Activated naive CD4-positive, alpha-beta T cell treated with Interleukin-2 at 50 U/mL for 16 hours (primary cell): ENCODE measurements around the gene FURIN.
"Not testable (repeated sequence)": the region's sequence is repeated elsewhere in the genome, so short reads cannot be mapped to it uniquely, and the experiment has no call there.

Source experiments
- DNase-seq: peaks from one replicate; pipeline ENCODE4 v3.0.0-alpha.2; 2020

The FURIN gene

DNA sequence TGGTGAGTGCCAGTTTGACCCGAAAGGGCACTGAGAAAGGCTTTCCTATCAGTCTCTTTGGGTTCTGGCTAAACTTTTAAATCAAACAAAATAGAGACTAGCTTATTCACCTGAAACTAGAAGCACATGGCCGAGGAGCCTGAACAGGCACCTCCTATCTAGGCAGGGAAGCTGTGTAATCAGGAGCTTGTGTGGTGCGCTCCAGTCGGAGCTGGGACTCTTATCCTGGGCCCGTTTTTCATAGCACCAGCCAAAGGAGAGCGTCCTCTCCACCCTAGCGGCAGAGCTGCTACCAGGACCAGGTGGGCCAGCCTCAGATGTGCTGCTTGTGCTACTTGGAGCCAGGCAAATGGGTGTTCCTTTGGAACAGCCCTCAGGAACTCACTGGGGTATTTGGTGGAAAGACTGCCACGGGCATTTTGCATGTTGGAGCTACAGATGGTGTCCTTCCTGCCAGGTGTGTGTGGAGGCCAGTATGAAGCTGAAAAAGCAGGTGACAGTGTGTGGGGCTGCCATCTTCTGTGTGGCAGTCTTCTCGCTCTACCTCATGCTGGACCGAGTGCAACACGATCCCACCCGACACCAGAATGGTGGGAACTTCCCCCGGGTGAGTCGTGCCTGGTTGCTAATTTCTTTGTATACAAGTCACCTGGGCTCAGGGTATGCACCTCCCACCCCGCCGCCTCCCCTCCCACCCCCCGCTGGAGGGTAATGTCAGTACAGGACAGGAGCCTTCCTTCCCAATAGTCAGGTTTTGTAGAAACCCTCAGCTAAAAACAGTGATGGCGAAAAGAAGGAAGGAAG is 35.5 kb downstream of the FURIN start:
- DNase-seq: no peak

DNA sequence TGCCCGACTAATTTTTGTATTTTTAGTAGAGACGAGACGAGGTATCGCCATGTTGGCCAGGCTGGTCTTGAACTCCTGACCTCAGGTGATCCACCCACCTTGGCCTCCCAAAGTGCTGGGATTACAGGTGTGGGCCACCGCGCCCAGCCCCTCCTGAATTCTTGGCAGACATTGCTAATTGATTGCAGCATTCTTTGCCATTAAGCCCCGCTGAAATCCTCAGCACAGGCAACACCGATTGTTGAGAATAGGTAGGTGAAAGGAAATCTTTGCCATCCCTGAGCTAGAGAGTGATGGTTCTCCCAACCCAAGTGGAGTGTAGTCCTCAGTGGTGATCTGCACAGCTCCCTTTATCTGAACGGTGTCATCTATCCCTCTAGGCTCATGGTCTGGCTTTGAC is 36.4 kb downstream of the FURIN start:
- DNase-seq: no peak

DNA sequence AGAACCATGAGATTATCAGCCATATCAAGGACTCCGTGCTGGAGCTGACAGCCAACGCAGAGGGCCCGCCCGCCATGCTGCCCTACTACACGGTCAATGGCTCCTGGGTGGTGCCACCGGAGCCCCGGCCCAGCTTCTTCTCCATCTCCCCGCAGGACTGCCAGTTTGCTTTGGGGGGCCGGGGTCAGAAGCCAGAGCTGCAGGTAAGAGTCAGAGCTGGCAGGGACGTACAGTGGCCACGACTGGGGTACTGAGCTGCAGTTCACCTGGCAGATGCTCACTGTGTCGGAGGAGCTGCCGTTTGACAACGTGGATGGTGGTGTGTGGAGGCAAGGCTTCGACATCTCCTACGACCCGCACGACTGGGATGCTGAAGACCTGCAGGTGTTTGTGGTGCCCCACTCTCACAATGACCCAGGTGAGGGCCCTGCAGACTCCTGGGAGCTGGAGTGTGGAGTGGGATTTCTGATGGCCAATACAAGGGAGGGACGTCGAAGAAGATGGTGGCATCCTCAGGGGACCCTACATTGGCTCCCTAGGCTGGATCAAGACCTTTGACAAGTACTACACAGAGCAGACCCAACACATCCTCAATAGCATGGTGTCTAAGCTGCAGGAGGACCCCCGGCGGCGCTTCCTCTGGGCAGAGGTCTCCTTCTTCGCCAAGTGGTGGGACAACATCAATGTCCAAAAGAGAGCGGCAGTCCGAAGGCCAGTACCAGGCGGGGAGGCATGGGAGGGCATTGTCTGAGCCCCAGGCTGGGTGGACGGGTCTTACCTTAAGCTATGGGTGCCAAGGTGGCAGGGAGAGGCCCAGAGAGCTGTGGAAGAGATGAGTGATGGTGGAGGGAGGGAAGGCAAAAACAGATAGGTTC is 37.2 kb downstream of the FURIN start:
- DNase-seq: no peak

DNA sequence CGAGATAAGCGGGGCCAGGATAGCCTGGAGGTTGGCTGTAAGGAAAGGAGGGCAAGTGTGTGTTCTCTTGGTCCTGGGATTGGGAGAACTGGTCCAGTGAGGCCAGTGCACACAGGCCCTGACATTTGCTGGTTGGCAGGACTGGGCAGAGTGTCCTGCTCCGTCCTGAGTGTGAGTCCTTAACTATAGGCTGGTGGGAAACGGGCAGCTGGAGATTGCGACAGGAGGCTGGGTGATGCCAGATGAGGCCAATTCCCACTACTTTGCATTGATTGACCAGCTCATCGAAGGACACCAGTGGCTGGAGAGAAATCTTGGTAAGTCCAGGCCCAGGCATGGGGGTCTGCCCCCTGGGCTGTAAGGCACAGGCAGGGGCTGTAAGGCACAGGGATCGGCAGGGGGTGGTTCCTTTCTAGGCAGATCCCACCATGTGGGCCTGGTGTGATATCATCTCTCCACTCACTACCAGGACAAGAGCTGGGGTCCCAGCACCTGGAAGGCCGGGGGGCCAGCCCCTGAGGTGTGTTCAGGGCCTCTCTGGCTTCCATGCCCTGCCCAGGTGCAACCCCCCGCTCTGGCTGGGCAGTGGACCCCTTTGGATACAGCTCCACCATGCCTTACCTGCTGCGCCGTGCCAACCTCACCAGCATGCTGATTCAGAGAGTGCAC is 37.9 kb downstream of the FURIN start:
- no peak for DNase-seq

DNA sequence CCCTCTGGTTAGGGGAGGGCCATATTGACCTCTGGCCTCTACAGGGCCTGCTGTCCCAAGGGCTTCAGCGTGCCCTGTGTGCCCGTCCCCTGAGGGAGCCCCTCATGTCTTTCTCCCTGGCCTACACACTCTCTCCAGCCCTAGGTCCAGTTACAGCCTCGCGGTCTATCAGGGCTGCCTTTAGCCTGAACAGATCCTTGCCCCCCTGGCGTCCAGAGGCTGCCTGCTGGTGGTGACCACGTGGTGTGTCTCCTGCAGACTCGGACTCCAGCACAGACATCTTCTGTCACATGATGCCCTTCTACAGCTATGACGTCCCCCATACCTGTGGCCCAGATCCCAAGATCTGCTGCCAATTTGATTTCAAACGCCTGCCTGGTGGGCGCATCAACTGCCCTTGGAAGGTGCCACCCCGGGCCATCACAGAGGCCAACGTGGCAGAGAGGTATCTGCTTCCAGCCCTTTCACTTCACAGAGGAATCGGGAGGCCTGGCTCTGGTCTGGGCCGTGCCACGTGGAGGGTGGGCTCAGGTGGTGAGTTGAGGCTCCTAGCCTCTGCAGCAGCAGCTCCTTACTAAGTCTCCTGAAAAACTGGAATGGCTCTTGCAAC is 38.8 kb downstream of the FURIN start:
- no peak for DNase-seq

DNA sequence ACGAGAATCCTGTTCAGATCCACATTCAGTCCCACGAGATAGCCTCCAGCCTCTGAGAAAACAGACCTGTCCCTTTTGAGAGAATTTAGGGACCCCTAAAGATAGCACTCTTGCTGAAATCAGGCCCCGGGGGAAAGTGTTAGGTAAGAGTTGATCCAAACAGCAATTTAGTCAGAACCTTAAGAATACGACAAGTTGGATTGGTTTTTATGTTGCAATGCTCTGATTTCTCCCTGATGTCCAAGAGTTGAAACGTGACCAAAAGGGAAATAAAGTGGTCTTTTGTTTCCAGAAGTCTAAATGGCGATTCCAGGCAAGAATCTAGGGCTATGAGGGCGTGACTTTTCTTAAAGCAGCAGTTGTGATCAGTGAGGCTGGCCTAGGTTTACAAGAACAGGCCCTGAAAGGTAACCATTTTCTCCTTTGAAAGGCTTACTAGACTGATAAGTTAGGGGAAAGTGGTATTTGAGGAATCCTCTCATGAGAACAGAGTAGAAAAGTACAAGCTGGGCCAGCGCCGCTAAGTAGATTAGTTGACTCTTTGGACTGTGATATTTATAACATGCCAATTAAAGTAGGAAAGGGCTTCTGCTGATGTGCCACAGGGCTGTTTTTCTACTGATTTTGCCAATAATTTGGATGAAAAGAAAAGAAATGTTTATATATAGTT is 39.6 kb downstream of the FURIN start:
- DNase-seq: no peak

DNA sequence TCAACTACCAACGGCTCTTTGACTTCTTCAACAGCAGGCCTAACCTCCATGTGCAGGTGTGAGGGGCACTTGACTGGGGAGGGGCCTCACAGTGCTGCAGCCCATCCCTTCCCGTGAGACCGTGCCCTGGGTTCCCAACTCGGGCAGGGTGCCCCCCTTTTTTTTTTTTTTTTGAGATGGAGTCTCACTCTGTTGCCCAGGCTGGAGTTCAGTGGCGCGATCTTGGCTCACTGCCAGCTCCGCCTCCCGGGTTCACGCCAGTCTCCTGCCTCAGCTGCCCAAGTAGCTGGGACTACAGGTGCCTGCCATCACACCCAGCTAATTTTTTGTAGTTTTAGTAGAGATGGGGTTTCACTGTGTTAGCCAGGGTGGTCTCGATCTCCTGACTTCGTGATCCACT is 41.1 kb downstream of the FURIN start:
- DNase-seq: not testable (repeated sequence)

DNA sequence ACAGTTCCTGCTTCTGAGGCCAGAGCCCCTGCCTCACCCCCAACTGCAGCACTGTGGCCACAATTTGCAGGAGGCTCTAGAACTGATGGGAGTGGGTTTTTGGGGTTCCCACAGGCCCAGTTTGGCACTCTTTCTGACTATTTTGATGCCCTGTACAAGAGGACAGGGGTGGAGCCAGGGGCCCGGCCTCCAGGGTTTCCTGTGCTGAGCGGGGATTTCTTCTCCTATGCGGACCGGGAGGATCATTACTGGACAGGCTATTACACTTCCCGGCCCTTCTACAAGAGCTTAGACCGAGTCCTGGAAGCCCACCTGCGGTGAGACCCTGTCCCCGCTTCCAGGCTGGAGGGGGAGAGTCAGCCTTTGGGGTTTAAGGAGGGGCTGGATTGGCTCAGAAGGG is 41.6 kb downstream of the FURIN start:
- DNase-seq: no peak

DNA sequence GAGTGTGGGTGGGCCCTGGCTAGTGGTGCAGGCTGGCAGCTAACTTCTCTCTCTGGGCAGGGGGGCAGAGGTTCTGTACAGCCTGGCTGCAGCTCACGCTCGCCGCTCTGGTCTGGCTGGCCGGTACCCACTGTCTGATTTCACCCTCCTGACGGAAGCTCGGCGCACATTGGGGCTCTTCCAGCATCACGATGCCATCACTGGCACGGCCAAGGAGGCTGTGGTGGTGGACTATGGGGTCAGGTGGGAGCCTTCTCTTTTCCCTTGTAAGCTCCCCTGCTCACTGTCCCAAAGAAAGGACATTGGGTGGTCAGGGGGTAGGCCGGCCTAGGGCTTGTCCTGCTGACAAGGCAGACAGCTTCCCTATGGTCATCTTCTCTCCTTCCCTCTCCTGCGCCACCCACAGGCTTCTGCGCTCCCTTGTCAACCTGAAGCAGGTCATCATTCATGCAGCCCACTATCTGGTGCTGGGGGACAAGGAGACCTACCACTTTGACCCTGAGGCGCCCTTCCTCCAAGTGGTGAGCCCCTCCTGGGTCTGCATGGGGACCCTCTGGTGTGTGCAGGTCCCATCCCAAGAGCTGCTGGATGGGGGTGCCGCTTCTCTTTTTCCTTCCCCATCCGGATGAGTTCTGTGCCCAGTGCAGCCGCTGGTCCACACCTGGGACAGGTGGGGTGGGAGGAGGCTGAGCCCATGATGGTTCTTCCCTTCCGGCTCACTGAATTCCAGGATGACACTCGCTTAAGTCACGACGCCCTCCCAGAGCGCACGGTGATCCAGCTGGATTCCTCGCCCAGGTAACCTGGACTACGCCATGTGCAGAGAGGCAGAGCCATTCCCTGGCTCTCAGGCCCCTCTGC is 42.3 kb downstream of the FURIN start:
- no peak for DNase-seq

DNA sequence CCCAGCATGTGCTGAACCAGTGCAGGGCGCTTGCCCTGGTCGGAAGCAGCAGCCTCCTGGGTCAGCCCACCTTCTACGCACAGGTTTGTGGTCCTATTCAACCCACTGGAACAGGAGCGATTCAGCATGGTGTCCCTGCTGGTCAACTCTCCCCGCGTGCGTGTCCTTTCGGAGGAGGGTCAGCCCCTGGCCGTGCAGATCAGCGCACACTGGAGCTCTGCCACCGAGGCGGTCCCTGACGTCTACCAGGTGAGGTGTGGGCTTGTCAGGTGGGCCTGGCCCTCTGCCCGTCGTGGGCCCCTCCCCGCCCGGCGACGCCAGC is 42.9 kb downstream of the FURIN start:
- DNase-seq: no peak

DNA sequence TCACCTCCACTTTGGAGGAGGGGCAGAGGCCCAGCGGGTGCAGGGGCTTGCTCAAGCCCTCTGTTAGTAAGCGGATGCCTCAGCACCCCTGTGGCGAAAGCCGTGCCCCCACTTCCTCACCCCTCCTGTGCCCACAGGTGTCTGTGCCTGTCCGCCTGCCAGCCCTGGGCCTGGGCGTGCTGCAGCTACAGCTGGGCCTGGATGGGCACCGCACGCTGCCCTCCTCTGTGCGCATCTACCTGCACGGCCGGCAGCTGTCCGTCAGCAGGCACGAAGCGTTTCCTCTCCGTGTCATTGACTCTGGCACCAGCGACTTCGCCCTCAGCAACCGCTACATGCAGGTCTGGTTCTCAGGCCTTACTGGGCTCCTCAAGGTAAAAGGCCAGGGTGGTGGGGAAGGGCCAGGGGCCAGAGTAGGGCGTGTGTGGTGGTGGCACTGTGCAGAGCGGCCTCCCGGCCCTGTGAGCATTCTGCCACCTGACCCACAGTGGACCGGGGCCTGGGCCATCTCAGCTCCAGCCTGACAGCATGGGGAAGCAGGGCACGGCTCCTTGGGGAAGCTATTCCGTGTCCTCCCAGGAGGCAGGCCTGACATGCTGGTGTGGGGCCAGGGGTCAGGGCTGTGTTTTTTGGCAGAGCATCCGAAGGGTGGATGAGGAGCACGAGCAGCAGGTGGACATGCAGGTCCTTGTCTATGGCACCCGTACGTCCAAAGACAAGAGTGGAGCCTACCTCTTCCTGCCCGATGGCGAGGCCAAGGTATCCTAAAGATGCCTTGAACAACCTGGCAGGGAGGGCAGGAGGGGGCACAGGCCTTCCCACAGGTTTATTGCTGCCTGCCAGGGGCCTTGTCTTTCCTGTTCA is 43.8 kb downstream of the FURIN start:
- DNase-seq: no peak

DNA sequence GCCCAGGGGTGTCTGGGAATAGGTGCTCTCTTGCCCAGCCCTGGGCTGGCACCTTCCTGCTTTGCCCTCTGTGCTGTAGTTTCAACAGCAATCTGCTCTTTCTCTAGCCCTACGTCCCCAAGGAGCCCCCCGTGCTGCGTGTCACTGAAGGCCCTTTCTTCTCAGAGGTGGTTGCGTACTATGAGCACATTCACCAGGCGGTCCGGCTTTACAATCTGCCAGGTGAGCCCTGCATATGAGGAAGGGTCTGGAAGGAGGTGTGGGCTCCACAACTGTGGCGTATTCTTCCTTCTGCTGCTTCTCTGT is 44.3 kb downstream of the FURIN start:
- DNase-seq: no peak

DNA sequence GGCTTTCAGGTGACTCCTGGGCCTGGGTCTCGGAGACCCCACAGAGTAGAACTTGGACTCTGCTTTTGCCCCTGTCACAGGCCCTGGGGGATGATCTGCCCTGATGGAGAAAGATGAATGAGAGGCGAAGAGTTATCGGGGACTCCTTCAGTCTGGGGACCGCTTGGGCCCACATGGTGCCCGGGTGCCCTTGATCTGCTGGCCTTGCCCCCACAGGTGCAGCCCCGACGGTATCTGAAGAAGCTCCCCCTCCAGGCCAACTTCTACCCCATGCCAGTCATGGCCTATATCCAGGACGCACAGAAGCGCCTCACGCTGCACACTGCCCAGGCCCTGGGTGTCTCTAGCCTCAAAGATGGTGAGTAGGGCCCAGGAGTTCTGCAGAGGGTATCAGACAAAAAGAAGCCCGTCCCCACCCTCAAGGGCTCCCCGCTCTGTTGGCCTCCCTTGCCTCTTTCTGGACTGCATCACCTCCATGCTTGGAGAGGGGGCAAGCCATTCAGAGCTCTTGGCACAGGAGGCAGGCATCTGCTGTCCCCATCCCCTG is 45.1 kb downstream of the FURIN start:
- DNase-seq: no peak

DNA sequence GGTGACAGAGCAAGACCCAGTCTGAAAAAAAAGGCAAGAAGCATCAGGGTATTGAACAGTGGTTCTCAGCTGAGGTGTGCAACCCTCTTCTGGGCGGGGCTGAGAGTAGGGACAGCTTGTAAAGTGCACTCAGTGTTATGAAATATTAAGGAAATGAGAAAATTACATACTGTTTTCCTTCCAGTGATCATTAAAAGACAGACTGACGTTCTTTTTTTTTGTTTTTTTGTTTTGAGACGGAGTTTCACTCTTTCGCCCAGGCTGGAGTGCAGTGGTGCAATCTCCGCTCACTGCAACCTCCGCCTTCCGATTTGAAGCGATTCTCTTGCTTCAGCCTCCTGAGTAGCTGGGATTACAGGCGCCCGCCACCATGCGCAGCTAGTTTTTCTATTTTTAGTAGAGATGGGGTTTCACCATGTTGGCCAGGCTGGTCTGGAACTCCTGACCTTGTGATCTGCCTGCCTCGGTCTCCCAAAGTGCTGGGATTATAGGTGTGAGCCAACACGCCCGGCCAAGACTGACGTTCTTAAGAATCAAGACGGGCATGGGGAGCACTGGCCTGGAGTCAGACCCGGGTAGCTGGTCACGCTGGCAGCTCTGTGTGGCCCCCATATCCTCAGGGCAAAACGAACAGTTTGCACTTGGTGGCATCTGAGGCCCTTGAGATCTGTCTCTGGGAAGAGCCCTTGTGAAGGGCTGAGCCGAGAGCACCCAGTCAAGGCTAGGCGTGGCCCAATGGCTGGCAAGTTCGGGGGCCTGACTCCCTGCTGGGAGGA is 46.1 kb downstream of the FURIN start:
- no peak for DNase-seq

DNA sequence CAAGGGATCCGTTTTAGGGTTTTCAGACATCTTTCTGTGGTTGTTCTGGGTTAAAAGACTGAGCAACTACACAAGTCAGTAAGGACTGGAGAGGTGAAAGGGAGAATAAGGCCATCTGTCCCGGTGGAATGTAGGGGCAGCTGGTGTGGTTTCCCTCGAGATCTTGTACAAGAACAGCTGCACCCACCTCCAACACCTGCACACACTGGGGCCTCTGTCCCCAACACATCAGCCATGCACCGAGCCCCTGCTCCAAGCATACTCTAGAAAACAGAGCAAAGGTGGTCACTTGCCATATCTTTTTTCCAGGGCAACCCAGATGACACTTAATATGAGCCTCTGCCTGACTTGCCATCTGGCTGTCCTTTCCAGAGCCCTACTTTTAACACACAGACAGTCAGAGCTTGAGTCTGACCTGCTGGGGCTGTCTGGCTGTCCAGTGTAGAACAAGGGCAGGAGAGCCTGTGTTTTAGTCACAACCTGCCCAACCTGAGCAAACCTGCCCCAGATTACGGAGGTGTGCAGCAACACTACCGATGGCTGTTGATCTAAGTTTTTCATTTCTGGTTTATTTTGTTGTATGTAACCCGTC is 46.9 kb downstream of the FURIN start:
- DNase-seq: no peak

DNA sequence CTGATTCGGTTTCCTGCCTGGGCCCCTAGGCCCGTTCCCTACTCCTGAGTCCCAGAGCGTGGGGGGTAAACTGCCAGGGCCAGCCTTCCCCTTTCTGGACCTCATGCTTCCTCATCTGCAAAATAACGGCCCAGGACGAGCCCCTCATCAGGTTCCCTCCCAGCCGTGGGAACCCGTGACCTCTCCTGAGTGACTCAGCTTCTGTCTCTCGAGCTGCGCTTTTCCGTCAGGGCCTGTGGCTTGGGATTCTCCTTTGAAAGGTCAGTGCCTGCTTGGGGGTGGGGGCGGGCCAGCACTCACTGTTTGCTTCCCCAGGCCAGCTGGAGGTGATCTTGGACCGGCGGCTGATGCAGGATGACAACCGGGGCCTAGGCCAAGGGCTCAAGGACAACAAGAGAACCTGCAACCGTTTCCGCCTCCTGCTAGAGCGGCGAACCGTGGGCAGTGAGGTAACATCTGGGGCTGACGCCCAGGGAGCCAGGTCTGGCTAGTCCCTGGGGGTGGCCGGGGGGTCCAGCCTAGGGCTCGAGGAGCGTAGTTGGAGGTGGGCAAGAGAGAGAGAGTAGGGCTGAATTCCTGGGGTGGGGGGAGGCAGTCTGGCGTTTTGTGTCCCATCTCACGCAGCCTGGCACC is 47.5 kb downstream of the FURIN start:
- DNase-seq: no peak

DNA sequence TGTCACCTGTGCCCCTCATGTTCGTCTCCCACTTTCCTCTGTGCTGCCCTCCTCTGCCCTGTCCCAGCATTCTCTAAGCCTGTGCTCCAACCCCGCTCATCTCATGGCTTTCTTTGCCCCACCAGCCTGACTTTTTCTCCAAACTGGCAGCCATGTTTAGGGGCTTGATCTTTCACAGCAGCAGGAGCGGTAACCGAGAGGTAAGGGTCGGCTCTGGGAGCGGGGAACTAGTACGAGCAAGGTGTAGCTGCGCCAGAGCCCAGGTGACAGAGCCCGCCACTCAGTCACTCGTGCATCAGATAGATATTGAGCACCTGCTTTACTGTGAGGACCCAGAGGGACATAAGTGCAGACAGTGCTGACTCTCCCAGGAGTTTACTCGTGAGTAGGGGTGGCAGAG is 48.1 kb downstream of the FURIN start:
- no peak for DNase-seq

DNA sequence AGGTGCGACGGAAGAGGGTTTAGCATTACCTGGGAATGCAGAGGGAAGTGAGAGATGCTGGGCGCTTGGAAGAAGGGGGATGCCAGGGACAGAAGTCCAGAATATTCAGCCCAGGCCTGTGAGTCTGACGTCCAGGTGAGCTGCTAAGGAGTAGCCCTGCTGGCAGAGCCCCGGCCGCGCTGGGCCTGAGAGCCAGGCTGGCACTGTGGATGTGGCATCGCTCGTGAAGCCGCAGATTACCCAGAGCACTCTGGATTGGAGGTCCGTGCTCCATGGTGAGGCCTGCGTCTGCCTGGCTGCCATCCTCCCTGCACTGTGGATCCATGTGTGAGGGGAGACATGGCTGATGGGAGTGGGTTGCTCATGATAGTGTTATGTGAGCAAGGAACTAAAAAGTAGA is 49.2 kb downstream of the FURIN start:
- DNase-seq: no peak
